Tibial artery (tissue), 4 donors: ENCODE results near the gene SACS.

ENCODE experiments used
- DNase-seq, 2 donors: peaks; one replicate each; pipeline ENCODE4 v3.0.0-alpha.2; 2019
- H3K27ac ChIP-seq, 2 donors: fragments of 200-600 bp; sonication (generic) in 1 of 2; 1 replicate in 1 of 2; 2 replicates in 1 of 2; pipeline ENCODE4 v1.5.1; 2018 to 2019; ENCODE audit warnings: mild to moderate bottlenecking in 1 of 2
- H3K27me3 ChIP-seq, 2 donors: fragments of 200-600 bp; sonication (generic) in 1 of 2; one replicate each; pipeline versions ENCODE4 v1.5.1 to v1.6.0; 2016 to 2019
- H3K36me3 ChIP-seq, 3 donors: fragments of 200-600 bp; sonication (generic) in 2 of 3; one replicate each; pipeline ENCODE4 v1.5.1; 2016 to 2019; ENCODE audit warnings: mild to moderate bottlenecking in 2 of 3
- H3K4me1 ChIP-seq, 4 donors: fragments of 200-600 bp; sonication (generic) in 2 of 4; 1 replicate in 3 of 4; 2 replicates in 1 of 4; pipeline ENCODE4 v1.5.1; 2016 to 2019
- H3K4me3 ChIP-seq, 2 donors: fragments of 200-600 bp; sonication (generic) in 1 of 2; 1 replicate in 1 of 2; 2 replicates in 1 of 2; pipeline ENCODE4 v1.5.1; 2018 to 2019; ENCODE audit warnings: mild to moderate bottlenecking in 2 of 2
- H3K9me3 ChIP-seq, 3 donors: fragments of 200-600 bp; sonication (generic) in 1 of 3; one replicate each; pipeline ENCODE4 v1.5.1; 2016 to 2019
- intact Hi-C: fragments of 100-400 bp; cut with DNase I; formaldehyde crosslinking; loops from one replicate; pipeline ENCODE4 v1.15.0; 2023; ENCODE audit warnings: low total_unique reads
- TF ChIP-seq, protein P1 (sequence below), 2 experiments: fragments of 200-600 bp in 1 of 2; fragments of 450-650 bp in 1 of 2; IDR thresholded peaks; one replicate each; pipeline ENCODE4 v1.5.1; 2017 to 2019; ENCODE audit warnings: antibody characterized with exemption in 2 of 2, mild to moderate bottlenecking in 1 of 2, moderate library complexity in 1 of 2

Gene SACS

DNA sequence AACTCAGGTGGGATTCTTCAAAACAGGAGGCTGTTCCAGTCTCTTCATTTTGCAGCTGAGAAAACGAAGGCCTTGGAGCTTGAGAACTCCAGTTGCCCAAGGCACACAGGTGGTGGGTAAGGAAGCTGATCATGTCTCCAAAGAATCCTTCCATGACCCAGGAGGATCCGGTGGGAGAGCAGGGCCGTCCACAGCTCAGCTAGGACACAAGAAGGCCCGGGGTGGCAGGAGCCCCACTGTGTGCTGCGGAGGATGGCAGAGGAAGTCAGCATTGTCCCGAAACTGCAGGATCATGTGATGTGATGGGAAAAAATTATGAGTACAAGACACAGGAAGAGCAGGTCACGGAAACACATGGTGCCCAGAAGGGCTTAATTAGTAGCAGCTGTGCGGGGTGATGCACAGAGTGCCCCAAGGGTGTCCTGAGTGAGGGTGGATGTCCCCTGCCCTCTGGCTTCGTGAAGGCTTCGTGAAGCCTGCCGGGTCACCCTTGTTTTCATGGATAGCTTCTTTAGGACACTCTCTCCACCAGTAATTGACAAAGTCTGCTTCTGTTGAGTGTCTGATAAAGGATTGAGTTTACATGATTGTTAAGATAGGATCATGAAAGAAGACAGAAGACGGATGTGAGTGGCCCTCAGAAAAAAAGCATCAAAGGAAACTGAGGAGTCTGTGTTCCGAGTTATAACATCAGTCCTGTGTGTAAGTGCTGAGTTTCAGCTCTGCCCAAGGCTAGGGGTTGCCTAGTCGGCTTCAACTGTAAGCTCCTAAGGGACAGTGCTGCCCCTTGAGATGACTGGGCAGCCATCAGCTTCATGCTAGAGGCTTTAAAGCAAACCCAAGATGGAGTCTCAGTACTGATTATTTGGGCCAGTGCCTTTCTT, 33.8 kb upstream of the SACS start:
- DNase-seq, result no peak
- H3K4me3 ChIP-seq, result peak overlapping the region; percentile 55 to 63
- no peaks in the 10 kb centered on the region for H3K36me3 ChIP-seq
- no peaks in the 10 kb centered on the region for H3K27me3 ChIP-seq
- no peaks in the 10 kb centered on the region for H3K9me3 ChIP-seq
- intact Hi-C loops, result loop anchor here (5.0 to 10.0 kb wide), 2 partner anchors 82 to 405 kb away; no protein-coding TSS in a partner anchor
- TF ChIP-seq, protein P1, sequence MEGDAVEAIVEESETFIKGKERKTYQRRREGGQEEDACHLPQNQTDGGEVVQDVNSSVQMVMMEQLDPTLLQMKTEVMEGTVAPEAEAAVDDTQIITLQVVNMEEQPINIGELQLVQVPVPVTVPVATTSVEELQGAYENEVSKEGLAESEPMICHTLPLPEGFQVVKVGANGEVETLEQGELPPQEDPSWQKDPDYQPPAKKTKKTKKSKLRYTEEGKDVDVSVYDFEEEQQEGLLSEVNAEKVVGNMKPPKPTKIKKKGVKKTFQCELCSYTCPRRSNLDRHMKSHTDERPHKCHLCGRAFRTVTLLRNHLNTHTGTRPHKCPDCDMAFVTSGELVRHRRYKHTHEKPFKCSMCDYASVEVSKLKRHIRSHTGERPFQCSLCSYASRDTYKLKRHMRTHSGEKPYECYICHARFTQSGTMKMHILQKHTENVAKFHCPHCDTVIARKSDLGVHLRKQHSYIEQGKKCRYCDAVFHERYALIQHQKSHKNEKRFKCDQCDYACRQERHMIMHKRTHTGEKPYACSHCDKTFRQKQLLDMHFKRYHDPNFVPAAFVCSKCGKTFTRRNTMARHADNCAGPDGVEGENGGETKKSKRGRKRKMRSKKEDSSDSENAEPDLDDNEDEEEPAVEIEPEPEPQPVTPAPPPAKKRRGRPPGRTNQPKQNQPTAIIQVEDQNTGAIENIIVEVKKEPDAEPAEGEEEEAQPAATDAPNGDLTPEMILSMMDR (IDR thresholded peaks at IDR 0.05), result no peak
- H3K27ac ChIP-seq, result peak overlapping the region; percentile 71 to 78
- peaks cover 0 to 30% (median 20%) of the 10 kb centered on the region in 4 donors for H3K4me1 ChIP-seq

DNA sequence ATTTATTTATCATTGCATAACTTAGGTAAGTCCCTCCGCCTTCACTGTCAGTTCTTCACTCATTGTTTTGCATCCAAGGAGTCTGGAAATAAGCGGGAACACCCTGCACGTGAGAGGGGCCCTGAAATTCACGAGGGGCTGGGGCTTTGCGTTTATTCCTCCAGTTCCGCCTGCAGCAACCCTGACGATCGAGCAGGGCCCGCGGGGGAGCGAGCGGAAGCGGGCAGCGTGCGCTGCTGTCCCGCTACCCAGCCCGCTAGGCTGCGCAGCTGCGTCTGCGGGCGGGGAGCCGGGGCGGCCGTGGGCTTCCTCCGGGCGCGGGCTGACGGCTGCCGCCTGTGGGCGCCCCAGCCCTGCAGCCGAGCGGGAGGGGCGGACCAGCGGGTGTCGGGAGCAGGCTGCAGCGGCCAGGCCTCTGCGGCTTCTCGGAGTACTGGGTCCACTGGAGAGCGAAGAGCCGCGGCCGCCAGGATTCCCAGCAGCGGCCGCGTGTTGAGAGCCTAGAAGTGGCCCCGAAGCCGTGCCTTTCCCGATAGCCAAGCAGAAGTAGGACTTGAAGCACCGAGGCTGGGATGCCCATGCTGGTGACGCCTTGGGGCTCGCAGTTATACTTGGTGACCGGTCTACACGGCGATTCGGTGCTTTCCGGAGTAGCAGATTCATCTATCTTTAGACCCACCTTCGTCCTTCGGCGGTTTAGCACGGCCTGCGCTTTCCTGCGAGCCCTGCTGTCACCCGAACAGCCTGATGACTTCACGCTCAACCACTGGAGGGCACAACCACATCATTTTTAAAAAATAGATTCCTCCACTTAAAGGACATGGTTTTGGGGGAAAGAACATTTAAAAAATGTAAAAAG, 32.9 kb upstream of the SACS start:
- H3K27me3 ChIP-seq, result no peaks in the 10 kb centered on the region
- H3K36me3 ChIP-seq, result no peaks in the 10 kb centered on the region
- intact Hi-C loops, result loop anchor here (5.0 to 10.0 kb wide), 2 partner anchors 82 to 406 kb away; no protein-coding TSS in a partner anchor
- DNase-seq, result peak; percentile 57 to 80
- TF ChIP-seq, protein P1 (IDR thresholded peaks at IDR 0.05), result peak; percentile 62 to 66
- peaks cover 0 to 37% (median 25%) of the 10 kb centered on the region in 4 donors for H3K4me1 ChIP-seq
- H3K9me3 ChIP-seq, result no peaks in the 10 kb centered on the region
- peak overlapping the region; percentile 55 to 63 for H3K4me3 ChIP-seq
- H3K27ac ChIP-seq, result peak overlapping the region; percentile 71 to 78

DNA sequence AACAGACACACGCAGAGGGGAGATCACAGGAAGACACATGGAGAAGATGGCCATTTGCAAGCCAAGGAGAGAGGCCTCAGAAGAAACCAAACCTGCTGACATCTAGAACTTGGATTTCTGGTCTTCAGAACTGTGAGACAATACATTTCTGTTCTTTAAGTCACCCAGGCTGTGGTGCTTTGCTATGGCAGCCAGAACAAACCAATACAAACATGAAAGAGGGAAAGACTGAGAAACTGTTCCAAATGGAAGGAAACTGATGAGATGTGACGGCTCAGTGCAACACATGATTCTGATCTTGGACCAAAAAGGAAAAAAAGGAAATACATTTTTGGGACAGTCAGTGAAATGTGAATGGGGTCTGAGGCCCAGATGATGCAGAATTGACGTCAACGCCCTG, 30.2 kb upstream of the SACS start:
- Histone ChIP-seq H3K4me3 (no peak overlapping the region), H3K27me3 (no peaks in the 10 kb centered on the region), H3K27ac (peak overlapping the region; percentile 44 to 69), H3K9me3 (no peaks in the 10 kb centered on the region), H3K4me1 (peaks cover 0 to 37% (median 25%) of the 10 kb centered on the region in 4 donors), H3K36me3 (no peaks in the 10 kb centered on the region)
- no peak for DNase-seq
- TF ChIP-seq, protein P1 (IDR thresholded peaks at IDR 0.05), result no peak
- intact Hi-C loops, result loop anchor here (10.0 kb wide), 1 partner anchor 79 kb away; no protein-coding TSS in a partner anchor

DNA sequence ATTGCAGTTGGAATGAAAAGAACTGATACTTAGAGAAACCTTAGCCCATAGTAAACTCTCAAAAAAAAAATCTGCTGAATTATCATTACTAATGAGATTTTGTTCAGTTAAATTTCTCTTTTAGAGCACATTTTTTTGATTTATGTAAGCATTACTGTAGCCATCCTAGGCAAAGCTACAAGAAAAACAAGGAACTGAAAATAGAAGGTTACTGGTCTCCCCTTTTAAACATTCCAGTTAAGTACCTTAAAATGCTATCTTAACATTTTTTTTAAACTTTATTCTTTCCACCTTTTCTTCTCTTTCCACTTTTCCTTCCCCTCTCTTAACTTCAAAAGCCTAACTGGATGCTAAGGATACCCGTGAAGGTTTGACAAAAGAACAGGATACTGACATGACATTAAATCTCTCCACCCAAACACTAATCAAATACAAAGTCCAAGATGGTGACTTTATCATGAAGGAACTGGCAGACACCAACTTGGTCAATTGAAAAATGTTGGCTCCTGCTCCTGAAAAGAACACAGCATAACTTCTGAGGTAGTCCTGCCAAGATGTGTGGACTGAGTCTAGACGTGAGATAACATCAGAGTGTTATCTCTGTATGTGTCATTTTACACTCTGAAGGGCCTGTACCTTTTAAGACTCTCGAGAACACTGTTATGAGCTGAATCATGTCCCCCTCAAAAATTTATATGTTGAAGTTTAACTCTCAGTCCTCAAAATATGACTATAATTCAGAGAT, 29.5 kb upstream of the SACS start:
- H3K27me3 ChIP-seq, result no peaks in the 10 kb centered on the region
- intact Hi-C loops, result loop anchor here (10.0 kb wide), 1 partner anchor 78 kb away; no protein-coding TSS in a partner anchor

More for the DNA sequence above, 29.5 kb upstream of the SACS start:
- peak overlapping the region; percentile 44 to 69 for H3K27ac ChIP-seq
- no peak overlapping the region for H3K4me3 ChIP-seq
- H3K9me3 ChIP-seq, result no peaks in the 10 kb centered on the region
- peaks cover 0 to 37% (median 25%) of the 10 kb centered on the region in 4 donors for H3K4me1 ChIP-seq
- TF ChIP-seq, protein P1 (IDR thresholded peaks at IDR 0.05), result no peak
- no peak for DNase-seq
- H3K36me3 ChIP-seq, result no peaks in the 10 kb centered on the region
